GM19438 (cell line): Measurements from ENCODE around the gene FASN.
"Not testable (repeated sequence)": the region's sequence is repeated elsewhere in the genome, so short reads cannot be mapped to it uniquely, and the experiment has no call there.

Experiments
- ATAC-seq: cut with Tn5 transposase; IDR thresholded peaks from one replicate; pipeline ENCODE4 v1.9.1; 2021; ENCODE audit warnings: low read depth; ENCODE audit not compliant: unreplicated experiment

FASN gene

GRCh38 chr17:82047914-82048570 lies 50.0 kb downstream of the FASN start:
- no peak for ATAC-seq

- ATAC-seq, result no peak
Observed at GRCh38 chr17:82047379-82047778, 50.7 kb downstream of the FASN start.

- ATAC-seq, result no peak
Observed at GRCh38 chr17:82046903-82047302, 51.1 kb downstream of the FASN start.

GRCh38 chr17:82045936-82046484 lies 52.0 kb downstream of the FASN start:
- no peak for ATAC-seq

- no peak for ATAC-seq
Observed at GRCh38 chr17:82043507-82043906, 54.5 kb downstream of the FASN start.

- no peak for ATAC-seq
Observed at GRCh38 chr17:82042649-82043048, 55.4 kb downstream of the FASN start.

GRCh38 chr17:82041144-82041814 lies 56.8 kb downstream of the FASN start:
- ATAC-seq, result no peak

GRCh38 chr17:82039695-82040299 lies 58.2 kb downstream of the FASN start:
- ATAC-seq, result no peak

GRCh38 chr17:82038796-82039409 lies 59.1 kb downstream of the FASN start:
- ATAC-seq, result not testable (repeated sequence)

GRCh38 chr17:82037889-82038195 lies 60.2 kb downstream of the FASN start:
- no peak for ATAC-seq

- peak; percentile 83 for ATAC-seq
Observed at GRCh38 chr17:82037092-82037888, 60.7 kb downstream of the FASN start, which contains the start of gene DCXR. Gene DCXR, minus strand, starts transcription at chr17:82037697. Its CDS starts 15 bp downstream, at chr17:82037682.

GRCh38 chr17:82036634-82037091 lies 61.4 kb downstream of the FASN start:
- no peak for ATAC-seq

- no peak for ATAC-seq
Observed at GRCh38 chr17:82035956-82036633, 61.9 kb downstream of the FASN start.

GRCh38 chr17:82035488-82035887 lies 62.5 kb downstream of the FASN start:
- ATAC-seq, result no peak

- ATAC-seq, result no peak
Observed at GRCh38 chr17:82034371-82035011, 63.5 kb downstream of the FASN start.

- no peak for ATAC-seq
Observed at GRCh38 chr17:82033359-82034085, 64.5 kb downstream of the FASN start.

GRCh38 chr17:82031885-82032627 lies 66.0 kb downstream of the FASN start:
- ATAC-seq, result no peak

- no peak for ATAC-seq
Observed at GRCh38 chr17:82031303-82031884, 66.6 kb downstream of the FASN start, which contains the start of gene RAC3. Gene RAC3, plus strand, starts transcription at chr17:82031678. Its CDS starts 84 bp downstream, at chr17:82031762.
